ENCODE data around the gene PIGK. TPM values are rescaled to one million over a fixed set of nuclear protein-coding genes. Genes with fewer than 3 reads are reported as not detected.

Gene PIGK
- total and polyA plus RNA-seq, 2 of the 4 experiments (the other 2 are of a cell fraction) = 15.6 to 21.2 TPM

- dilution Hi-C loops (cut with HindIII; ENCODE audit: low sequenced_read_pairs, unreplicated experiment) (no loop called here), intact Hi-C loops (cut with micrococcal nuclease) (no loop called here), in situ Hi-C loops (cut with MboI; ENCODE audit: low sequenced_read_pairs) (no loop called here)
- Histone ChIP-seq H2AK5ac (ENCODE audit: low read depth, low read length) (no peak overlapping the region), H2BK15ac (ENCODE audit: low read depth, low read length) (no peak overlapping the region), H3K4me2 (ENCODE audit: low read depth, low read length) (no peak overlapping the region), H2BK20ac (ENCODE audit: low read depth, low read length) (no peak overlapping the region), H3K4ac (ENCODE audit: low read depth, low read length) (no peak overlapping the region), H4K5ac (ENCODE audit: low read depth, low read length) (no peak overlapping the region), H4K8ac (ENCODE audit: low read depth in 2 of 2, low read length in 2 of 2) (no peak overlapping the region), H3K14ac (replicated peaks; ENCODE audit: low read depth, low read length) (no peak overlapping the region), H3K27ac (ENCODE audit: insufficient read depth, low read length) (no peak overlapping the region), H3K23ac (ENCODE audit: low read depth, low read length) (no peak overlapping the region), H3K9ac (ENCODE audit: low read depth, low read length) (no peak overlapping the region), H3K18ac (ENCODE audit: low read depth, low read length) (no peak overlapping the region), H3K56ac (ENCODE audit: extremely low read depth, insufficient read depth, low read length) (no peak overlapping the region), H3K79me1 (ENCODE audit: low read depth in 1 of 2, low read length in 2 of 2) (no peaks in the 10 kb centered on the region), H2BK5ac (ENCODE audit: low read depth, low read length, poor library complexity, severe bottlenecking) (no peak overlapping the region), H2AK9ac (replicated peaks; ENCODE audit: low read depth, low read length, poor library complexity) (no peak overlapping the region), H3K36me3 (ENCODE audit: control insufficient read depth, insufficient read depth, low read length) (no peaks in the 10 kb centered on the region), H2AFZ (replicated peaks; ENCODE audit: low read length, poor library complexity) (no peak overlapping the region), H3K27me3 (ENCODE audit: control insufficient read depth, insufficient read depth, low read length) (no peaks in the 10 kb centered on the region; the same call in 1 of the 2 replicates), H4K91ac (ENCODE audit: insufficient read depth, low read depth, low read length) (no peak overlapping the region), H3K4me1 (ENCODE audit: control insufficient read depth, insufficient read depth, low read length) (no peaks in the 10 kb centered on the region), H3K9me3 (ENCODE audit: control insufficient read depth, insufficient read depth, low read length) (no peaks in the 10 kb centered on the region), H3K4me3 (ENCODE audit: insufficient read depth, low read depth, low read length) (no peak overlapping the region), H4K20me1 (ENCODE audit: insufficient read depth, low read length) (no peaks in the 10 kb centered on the region), H3K9me1 (ENCODE audit: insufficient read depth, low read length) (no peaks in the 10 kb centered on the region), H2BK120ac (ENCODE audit: low read depth, low read length) (no peak overlapping the region)
- TF ChIP-seq FOS (IDR thresholded peaks at IDR 0.05; ENCODE audit: low read depth, low read length) (no peak), USF2 (IDR thresholded peaks at IDR 0.05; ENCODE audit: low read depth, low read length) (no peak)
- no peak for DNase-seq
- 64% methylated on average over 3 of the region's 7 CpGs; no CpG with 5 or more reads in 1 of the 2 experiments for WGBS, 2 experiments (ENCODE audit: extremely low coverage in 2 of 2, insufficient read length in 1 of 2)
- no peak for ATAC-seq (ENCODE audit: low read depth)
- BruUV-seq (replicated peaks) = no TSS peak
- POLR2A ChIA-PET (ENCODE audit: unreplicated experiment) = no interaction called here
- CTCF ChIA-PET = no interaction called here
Observed at GRCh38 chr1:77065693-77066342, 153.4 kb downstream of the PIGK start.

All from IMR-90 (cell line).